H1 (cell line): ENCODE measurements around the gene CENPB. TPM values are rescaled to one million over a fixed set of nuclear protein-coding genes. Genes with fewer than 3 reads are reported as not detected.

Experiments
- CEBPB ChIP-seq: IDR thresholded peaks from 2 replicates; pipeline ENCODE4 v1.6.1; 2012; ENCODE audit warnings: low read depth, low read length
- CTBP2 ChIP-seq: IDR thresholded peaks from 2 replicates; pipeline ENCODE4 v1.7.0; 2011; ENCODE audit warnings: borderline replicate concordance, mild to moderate bottlenecking, moderate library complexity, mixed read lengths, low read length; ENCODE audit not compliant: insufficient read depth, insufficient read length
- KDM1A ChIP-seq: fragments of 200-600, 300-600 bp; sonication (generic); IDR thresholded peaks from 2 replicates; pipeline ENCODE4 v1.7.1; 2016; ENCODE audit warnings: mild to moderate bottlenecking, low read length, borderline replicate concordance
- KDM5A ChIP-seq: fragments of 200-600 bp; IDR thresholded peaks from 2 replicates; pipeline ENCODE4 v1.7.1; 2012; ENCODE audit warnings: mild to moderate bottlenecking, low read length, inconsistent platforms, mixed read lengths
- NRF1 ChIP-seq: IDR thresholded peaks from 2 replicates; pipeline ENCODE4 v1.6.1; 2011; ENCODE audit warnings: mild to moderate bottlenecking, low read depth, low read length, improper control_type of control experiment
- POLR2A ChIP-seq, 2 experiments: IDR thresholded peaks; 1 replicate in 1 of 2; 2 replicates in 1 of 2; pipeline ENCODE4 v1.6.1; 2011; ENCODE audit warnings: low read depth in 2 of 2, low read length in 2 of 2, mild to moderate bottlenecking in 2 of 2; ENCODE audit errors: control extremely low read depth in 1 of 2
- RAD21 ChIP-seq, 2 experiments: IDR thresholded peaks in 1 of 2; conservative IDR thresholded peaks in 1 of 2; 2 replicates each; pipeline ENCODE4 v1.6.1; 2011; ENCODE audit warnings: low read depth in 2 of 2, low read length in 2 of 2, improper control_type of control experiment in 1 of 2, inconsistent platforms in 1 of 2, mild to moderate bottlenecking in 1 of 2, moderate library complexity in 1 of 2
- TCF12 ChIP-seq: IDR thresholded peaks from 2 replicates; pipeline ENCODE4 v1.6.1; 2011; ENCODE audit warnings: low read depth, mild to moderate bottlenecking, low read length
- YY1 ChIP-seq: IDR thresholded peaks from 2 replicates; pipeline ENCODE4 v1.6.1; 2011; ENCODE audit warnings: low read depth, mild to moderate bottlenecking, low read length
- polyA plus RNA-seq, 7 experiments: library from polyadenylated mRNA; depleted of rRNA in 3 of 7; stranded (reverse) in 5 of 7; unstranded in 2 of 7; fragments of >200 nt in 5 of 7; fragments of 200-250 nt in 2 of 7; gene quantifications; 1 replicate in 5 of 7; 2 replicates in 1 of 7; 4 replicates in 1 of 7; pipeline versions ENCODE4 v1.2.1 to v1.2.3, GENCODE V29; 2011 to 2013; ENCODE audit warnings: missing spikeins in 2 of 7, mixed read lengths in 2 of 7
- total RNA-seq: library from RNA; stranded (reverse); fragmentation: NEBNext Ultra II Directional; extraction: Animal tissue kit (Norgen Biotek cat#: 25700); gene quantifications from 2 replicates; pipeline ENCODE4 v1.2.1, GENCODE V29; 2021
- TF ChIP-seq, protein P1 (sequence below), 3 experiments: IDR thresholded peaks; 1 replicate in 2 of 3; 2 replicates in 1 of 3; pipeline versions ENCODE4 v1.5.1 to v1.6.1; 2011; ENCODE audit warnings: low read length in 3 of 3, mild to moderate bottlenecking in 3 of 3, inconsistent platforms in 2 of 3, low read depth in 1 of 3, moderate library complexity in 1 of 3; ENCODE audit not compliant: insufficient read depth in 1 of 3; ENCODE audit errors: control extremely low read depth in 1 of 3

CENPB gene
- total and polyA plus RNA-seq, 2 of the 8 experiments (the other 6 are each of a cell fraction or from before 2014, with no cell fraction given) = 17.7 to 51.6 TPM

DNA sequence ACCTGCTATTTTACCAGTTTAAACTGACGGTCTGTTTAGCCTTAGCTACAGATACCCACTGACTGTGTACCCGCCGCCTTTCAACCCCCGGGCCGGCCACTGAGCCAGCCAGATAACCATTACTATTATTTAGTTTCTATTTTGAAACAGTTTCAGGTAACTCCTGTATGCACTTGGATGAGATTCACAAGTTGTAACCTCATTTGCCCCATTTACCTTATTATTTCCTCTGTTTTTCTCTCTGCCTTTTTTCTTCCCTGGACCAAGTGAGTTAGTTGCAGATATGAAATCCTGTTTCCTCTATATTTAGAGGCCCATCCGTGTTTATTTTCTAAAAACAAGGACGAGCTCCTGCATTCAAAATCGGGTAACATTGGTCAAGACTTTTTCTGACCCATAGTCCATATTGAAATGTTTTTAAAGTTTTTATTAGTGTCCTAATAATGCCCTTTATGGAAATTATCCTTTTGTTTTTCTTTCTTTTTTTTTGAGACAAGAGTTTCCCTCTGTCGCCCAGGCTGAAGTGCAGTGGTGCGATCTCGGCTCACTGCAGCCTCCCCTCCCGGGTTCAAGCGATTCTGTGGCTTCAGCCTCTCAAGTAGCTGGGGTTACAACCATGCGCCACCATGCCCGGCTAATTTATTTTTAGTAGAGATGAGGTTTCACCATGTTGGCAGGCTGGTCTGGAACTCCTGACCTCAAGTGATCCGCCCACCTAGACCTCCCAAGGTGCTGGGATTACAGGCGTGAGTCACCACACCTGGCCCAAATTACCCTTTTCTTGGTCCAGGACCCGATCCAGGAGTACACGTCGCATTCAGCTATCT is 34.6 kb upstream of the CENPB start (continued):
- TF ChIP-seq, protein P1, sequence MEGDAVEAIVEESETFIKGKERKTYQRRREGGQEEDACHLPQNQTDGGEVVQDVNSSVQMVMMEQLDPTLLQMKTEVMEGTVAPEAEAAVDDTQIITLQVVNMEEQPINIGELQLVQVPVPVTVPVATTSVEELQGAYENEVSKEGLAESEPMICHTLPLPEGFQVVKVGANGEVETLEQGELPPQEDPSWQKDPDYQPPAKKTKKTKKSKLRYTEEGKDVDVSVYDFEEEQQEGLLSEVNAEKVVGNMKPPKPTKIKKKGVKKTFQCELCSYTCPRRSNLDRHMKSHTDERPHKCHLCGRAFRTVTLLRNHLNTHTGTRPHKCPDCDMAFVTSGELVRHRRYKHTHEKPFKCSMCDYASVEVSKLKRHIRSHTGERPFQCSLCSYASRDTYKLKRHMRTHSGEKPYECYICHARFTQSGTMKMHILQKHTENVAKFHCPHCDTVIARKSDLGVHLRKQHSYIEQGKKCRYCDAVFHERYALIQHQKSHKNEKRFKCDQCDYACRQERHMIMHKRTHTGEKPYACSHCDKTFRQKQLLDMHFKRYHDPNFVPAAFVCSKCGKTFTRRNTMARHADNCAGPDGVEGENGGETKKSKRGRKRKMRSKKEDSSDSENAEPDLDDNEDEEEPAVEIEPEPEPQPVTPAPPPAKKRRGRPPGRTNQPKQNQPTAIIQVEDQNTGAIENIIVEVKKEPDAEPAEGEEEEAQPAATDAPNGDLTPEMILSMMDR (IDR thresholded peaks at IDR 0.05; ENCODE audit: control extremely low read depth in 1 of 3, insufficient read depth in 1 of 3, low read depth in 1 of 3, low read length in 3 of 3) = no peak
- TF ChIP-seq YY1 (no peak), CEBPB (no peak), CTBP2 (no peak), KDM5A (no peak), NRF1 (no peak), POLR2A (IDR thresholded peaks at IDR 0.05; ENCODE audit: control extremely low read depth in 1 of 2, low read depth in 2 of 2, low read length in 2 of 2) (no peak), TCF12 (no peak), RAD21 (IDR thresholded peaks at IDR 0.05 in 1 of 2, conservative IDR thresholded peaks at IDR 0.05 in 1 of 2; ENCODE audit: low read depth in 2 of 2, low read length in 2 of 2) (no peak), KDM1A (no peak)
